Muscle of leg (tissue), 16 donors: ENCODE measurements around the gene SURF2. TPM values are rescaled to one million over a fixed set of nuclear protein-coding genes. Genes with fewer than 3 reads are reported as not detected.
A peak's percentile ranks its signal among the peaks of the same experiment; 100 is the strongest.
"Not testable (repeated sequence)": the region's sequence is repeated elsewhere in the genome, so short reads cannot be mapped to it uniquely, and the experiment has no call there.

ENCODE experiments used
- DNase-seq: peaks from one replicate; pipeline ENCODE4 v3.0.0; 2013
- H3K27ac ChIP-seq: one replicate; pipeline ENCODE4 v1.5.1; 2013; ENCODE audit warnings: mild to moderate bottlenecking, low read length, control low read depth
- H3K27me3 ChIP-seq: one replicate; pipeline ENCODE4 v1.6.1; 2013; ENCODE audit warnings: low read length; ENCODE audit not compliant: control insufficient read depth, insufficient read depth
- H3K36me3 ChIP-seq: one replicate; pipeline ENCODE4 v1.6.1; 2013; ENCODE audit warnings: low read length; ENCODE audit not compliant: control insufficient read depth, insufficient read depth
- H3K4me1 ChIP-seq: one replicate; pipeline ENCODE4 v1.6.1; 2013; ENCODE audit warnings: low read length; ENCODE audit not compliant: control insufficient read depth, insufficient read depth
- H3K4me3 ChIP-seq: one replicate; pipeline ENCODE4 v1.5.1; 2013; ENCODE audit warnings: low read length, control low read depth
- H3K9me3 ChIP-seq: replicated peaks from 2 replicates; pipeline ENCODE4 v1.6.1; 2013; ENCODE audit warnings: low read depth, low read length; ENCODE audit not compliant: control insufficient read depth
- WGBS: methylation state at CpG from one replicate; pipeline ENCODE4 v1.1.5; 2013; ENCODE audit warnings: missing lambda C conversion rate; ENCODE audit not compliant: insufficient coverage; 5-methylcytosine and 5-hydroxymethylcytosine counted together
- long read RNA-seq, 11 donors: transcript quantifications; one replicate each; lab custom pipeline, GENCODE V29; 2026
- polyA plus RNA-seq, 8 donors: library from polyadenylated mRNA; unstranded; fragments of 120-200 nt; gene quantifications; one replicate each; pipeline versions ENCODE4 v1.2.1 to v1.2.3, GENCODE V29; 2013; ENCODE audit warnings: inconsistent platforms in 1 of 8, low replicate concordance in 1 of 8; ENCODE audit not compliant: insufficient read length in 8 of 8, insufficient read depth in 1 of 8
- total RNA-seq: library from RNA; stranded (reverse); fragments of 120-200 nt; gene quantifications from one replicate; pipeline ENCODE4 v1.2.4, GENCODE V29; 2013

Gene SURF2
- 10.2 TPM for total RNA-seq
- polyA plus RNA-seq, result 10 to 100 TPM; 11.3 to 15.3 (median 13.0) TPM
- long read RNA-seq, donor 1, partial matches to known transcripts, result 14 of 15 reads
- long read RNA-seq, donor 1, other reads (novel, unspliced or antisense), result 0 of 15 reads
- long read RNA-seq, donor 2, partial matches to known transcripts, result 0 of 2 reads
- long read RNA-seq, donor 2, other reads (novel, unspliced or antisense), result 0 of 2 reads
- long read RNA-seq, donor 3, partial matches to known transcripts, result 42 of 45 reads
- long read RNA-seq, donor 3, other reads (novel, unspliced or antisense), result 0 of 45 reads
- long read RNA-seq, donor 4, partial matches to known transcripts, result 0 of 1 reads
- long read RNA-seq, donor 4, other reads (novel, unspliced or antisense), result 0 of 1 reads
- long read RNA-seq, donor 5, transcript SURF2-201 (6 exons, 842 nt), result major isoform, 10 of 141 reads
- long read RNA-seq, donor 5, partial matches to known transcripts, result 131 of 141 reads
- long read RNA-seq, donor 5, other reads (novel, unspliced or antisense), result 0 of 141 reads
- long read RNA-seq, donor 6, transcript SURF2-201 (6 exons, 842 nt), result major isoform, 13 of 13 reads
- long read RNA-seq, donor 6, partial matches to known transcripts, result 0 of 13 reads
- long read RNA-seq, donor 6, other reads (novel, unspliced or antisense), result 0 of 13 reads
- long read RNA-seq, donor 7, transcript SURF2-201 (6 exons, 842 nt), result major isoform, 10 of 10 reads
- long read RNA-seq, donor 7, partial matches to known transcripts, result 0 of 10 reads
- long read RNA-seq, donor 7, other reads (novel, unspliced or antisense), result 0 of 10 reads
- long read RNA-seq, donor 8, partial matches to known transcripts, result 23 of 26 reads
- long read RNA-seq, donor 8, other reads (novel, unspliced or antisense), result 0 of 26 reads
- long read RNA-seq, donor 9, transcript SURF2-201 (6 exons, 842 nt), result major isoform, 5 of 5 reads
- long read RNA-seq, donor 9, partial matches to known transcripts, result 0 of 5 reads
- long read RNA-seq, donor 9, other reads (novel, unspliced or antisense), result 0 of 5 reads
- long read RNA-seq, donor 10, transcript SURF2-201 (6 exons, 842 nt), result major isoform, 10 of 10 reads
- long read RNA-seq, donor 10, partial matches to known transcripts, result 0 of 10 reads
- long read RNA-seq, donor 10, other reads (novel, unspliced or antisense), result 0 of 10 reads
- long read RNA-seq, donor 11, partial matches to known transcripts, result 25 of 27 reads
- long read RNA-seq, donor 11, other reads (novel, unspliced or antisense), result 0 of 27 reads

DNA sequence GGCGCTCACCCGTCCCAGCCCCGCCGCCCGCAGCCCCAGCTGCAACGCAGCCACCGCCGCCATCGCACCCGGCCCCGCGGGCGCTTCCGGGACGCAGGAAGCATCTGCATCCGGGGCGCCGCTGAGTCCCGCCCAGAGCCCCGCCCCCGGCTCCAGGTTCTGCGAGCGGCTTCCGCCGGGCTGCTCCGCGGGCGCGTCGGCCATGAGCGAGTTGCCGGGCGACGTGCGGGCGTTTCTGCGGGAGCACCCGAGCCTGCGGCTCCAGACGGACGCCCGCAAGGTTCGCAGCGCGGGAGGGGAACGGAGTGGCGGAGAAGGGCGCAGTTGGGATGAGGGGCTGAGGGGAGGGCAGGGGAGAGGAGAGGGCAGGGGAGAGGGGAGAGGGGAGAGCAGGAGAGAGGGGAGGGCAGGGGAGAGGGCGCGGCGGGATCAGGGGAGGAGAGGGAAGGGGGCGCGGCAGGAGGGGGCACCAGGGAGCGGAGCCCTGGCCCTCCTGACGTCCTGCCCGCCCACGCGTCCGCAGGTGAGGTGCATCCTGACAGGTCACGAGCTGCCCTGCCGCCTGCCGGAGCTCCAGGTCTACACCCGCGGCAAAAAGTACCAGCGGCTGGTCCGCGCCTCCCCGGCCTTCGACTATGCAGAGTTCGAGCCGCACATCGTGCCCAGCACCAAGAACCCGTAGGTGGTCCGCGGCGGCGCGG, at the start of gene SURF2, which contains the start of gene SURF1:
TSS of gene SURF2 (plus strand) at position 160 of the 701 bp plus-strand sequence. CDS start at position 203, 43 bp downstream.
TSS of gene SURF1 (minus strand) at position 97 of the 701 bp plus-strand sequence. CDS start at position 63, 34 bp downstream.
- under 1% methylated on average over 75 of the region's 78 CpGs for WGBS
- peak; percentile 93 for DNase-seq
- Histone ChIP-seq H3K36me3 (peaks cover 56% of the 10 kb centered on the region), H3K9me3 (no peaks in the 10 kb centered on the region), H3K4me1 (peaks cover 29% of the 10 kb centered on the region), H3K4me3 (peak within 1 kb of the TSS; percentile 77), H3K27ac (peak within 1 kb of the TSS; percentile 51), H3K27me3 (no peaks in the 10 kb centered on the region)

DNA sequence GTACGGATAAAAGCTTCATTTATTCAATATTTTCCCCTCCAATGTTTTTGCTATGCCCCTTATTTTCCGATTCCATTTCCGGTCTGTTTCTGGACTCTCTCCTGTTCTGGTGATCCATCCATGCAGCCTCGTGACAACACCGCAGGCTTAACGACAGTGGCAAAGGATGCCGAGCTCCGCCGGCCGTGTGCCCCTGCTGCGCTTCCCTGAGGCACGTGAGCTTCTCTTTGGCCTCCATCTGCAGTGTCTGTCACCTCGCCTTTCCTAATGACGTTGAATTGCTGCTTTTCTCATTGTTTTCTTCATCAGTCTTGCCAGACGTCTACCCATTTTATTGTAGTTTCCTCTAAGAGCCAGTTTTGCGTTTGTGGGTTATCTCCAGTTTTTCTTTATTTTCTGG, 49.0 kb upstream of the SURF2 start:
- Histone ChIP-seq H3K4me3 (no peak overlapping the region), H3K36me3 (no peaks in the 10 kb centered on the region), H3K27ac (no peak overlapping the region), H3K4me1 (no peaks in the 10 kb centered on the region), H3K9me3 (no peaks in the 10 kb centered on the region), H3K27me3 (peaks cover 2% of the 10 kb centered on the region)
- DNase-seq, result no peak
- WGBS, result 59% methylated on average over 13 of the region's 16 CpGs

DNA sequence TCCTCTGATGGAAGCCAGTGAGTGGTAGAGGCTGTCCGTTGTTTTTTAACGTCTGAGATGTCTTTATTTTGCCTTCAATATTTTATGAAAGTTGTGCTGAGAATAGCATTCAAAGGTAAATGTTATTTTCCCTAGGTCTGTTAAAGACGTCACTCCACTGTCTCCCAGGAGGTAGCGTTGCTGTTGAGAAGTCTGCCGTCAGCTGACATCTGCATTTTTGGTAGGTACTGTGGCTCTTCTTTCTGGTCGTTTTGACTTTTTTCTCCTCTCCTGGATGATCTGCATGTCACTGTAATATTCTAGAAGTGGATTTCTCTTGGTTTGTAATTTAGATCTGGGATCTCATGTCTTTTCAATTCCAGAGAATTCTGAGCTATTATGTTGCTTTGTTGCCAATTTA, 46.7 kb upstream of the SURF2 start:
- no peak for DNase-seq
- Histone ChIP-seq H3K9me3 (no peaks in the 10 kb centered on the region), H3K4me1 (no peaks in the 10 kb centered on the region), H3K27me3 (peaks cover 2% of the 10 kb centered on the region), H3K36me3 (no peaks in the 10 kb centered on the region), H3K27ac (no peak overlapping the region), H3K4me3 (no peak overlapping the region)
- 68% methylated on average over 3 of the region's 6 CpGs for whole genome bisulfite sequencing

DNA sequence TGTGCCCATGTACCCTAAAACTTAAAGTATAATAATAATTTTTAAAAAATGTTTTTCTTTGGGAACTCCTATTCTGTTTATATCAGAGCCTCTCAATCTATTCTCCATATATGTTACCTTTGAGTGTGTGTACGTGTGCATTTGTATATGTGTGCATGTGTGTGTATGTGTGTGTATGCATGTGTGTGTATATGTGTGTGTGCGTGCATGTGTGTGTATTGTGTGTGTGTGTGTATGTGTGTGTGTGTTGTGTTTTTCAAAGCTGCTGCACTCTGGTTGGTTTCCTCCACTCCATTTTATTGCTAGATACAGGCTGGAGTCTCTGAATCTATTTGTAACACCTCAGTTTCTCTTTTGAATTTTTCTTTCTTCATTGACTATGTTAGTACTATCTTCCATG, 40.4 kb upstream of the SURF2 start:
- DNase-seq, result no peak
- H3K27me3 ChIP-seq, result no peaks in the 10 kb centered on the region
- H3K4me1 ChIP-seq, result no peaks in the 10 kb centered on the region
- no peaks in the 10 kb centered on the region for H3K36me3 ChIP-seq
- no peak overlapping the region for H3K27ac ChIP-seq
- H3K4me3 ChIP-seq, result no peak overlapping the region
- H3K9me3 ChIP-seq, result no peaks in the 10 kb centered on the region
- WGBS, result 100% methylated on average over 1 of the region's 2 CpGs

DNA sequence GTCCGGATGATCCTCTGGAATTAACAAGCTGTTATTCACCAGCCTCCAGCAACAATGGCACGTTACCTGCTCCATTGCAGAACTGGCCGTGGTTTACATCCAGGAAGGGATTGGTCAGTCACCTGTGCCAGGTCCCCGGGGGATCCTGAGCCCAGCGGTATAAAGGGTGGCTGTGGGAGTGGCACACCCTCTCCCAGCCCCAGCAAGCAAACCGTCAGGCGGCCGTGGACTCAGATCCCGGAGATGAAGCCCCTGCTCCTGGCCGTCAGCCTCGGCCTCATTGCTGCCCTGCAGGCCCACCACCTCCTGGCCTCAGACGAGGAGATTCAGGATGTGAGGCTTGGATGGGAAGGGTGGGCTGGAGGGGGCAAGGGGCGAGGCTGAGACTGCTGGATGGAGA, 38.8 kb upstream of the SURF2 start:
- not testable (repeated sequence) for H3K27ac ChIP-seq, DNase-seq, H3K4me3 ChIP-seq, H3K27me3 ChIP-seq, H3K9me3 ChIP-seq, H3K4me1 ChIP-seq, H3K36me3 ChIP-seq
- WGBS, result 93% methylated on average over 2 of the region's 13 CpGs

DNA sequence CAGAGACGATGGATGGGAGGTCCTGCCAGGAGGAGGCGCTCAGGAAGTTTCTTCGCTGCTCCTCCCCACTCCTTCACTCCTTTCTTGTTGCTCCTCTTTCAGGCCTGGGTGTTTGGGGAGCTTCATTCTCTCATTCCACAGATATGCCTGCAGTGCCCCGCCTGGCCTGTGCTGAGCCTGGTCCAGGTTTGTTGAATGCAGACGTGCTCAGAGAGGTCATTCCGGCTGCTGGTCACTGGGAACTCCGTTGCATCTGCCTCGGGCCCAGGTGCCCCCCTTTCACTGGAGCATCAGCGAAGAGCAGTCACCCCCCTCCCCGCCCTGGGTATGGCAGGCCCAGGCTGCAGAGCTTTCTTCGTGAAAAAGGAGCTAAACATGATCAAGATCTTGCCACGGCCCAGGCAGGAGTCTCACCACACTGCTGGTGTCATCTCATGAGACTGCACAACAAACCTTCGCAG, 35.9 kb upstream of the SURF2 start:
- H3K9me3 ChIP-seq, result no peaks in the 10 kb centered on the region
- H3K4me3 ChIP-seq, result no peak overlapping the region
- H3K4me1 ChIP-seq, result no peaks in the 10 kb centered on the region
- H3K27me3 ChIP-seq, result no peaks in the 10 kb centered on the region
- H3K36me3 ChIP-seq, result no peaks in the 10 kb centered on the region
- DNase-seq, result no peak
- H3K27ac ChIP-seq, result no peak overlapping the region
- WGBS, result 73% methylated on average over 10 of the region's 13 CpGs

DNA sequence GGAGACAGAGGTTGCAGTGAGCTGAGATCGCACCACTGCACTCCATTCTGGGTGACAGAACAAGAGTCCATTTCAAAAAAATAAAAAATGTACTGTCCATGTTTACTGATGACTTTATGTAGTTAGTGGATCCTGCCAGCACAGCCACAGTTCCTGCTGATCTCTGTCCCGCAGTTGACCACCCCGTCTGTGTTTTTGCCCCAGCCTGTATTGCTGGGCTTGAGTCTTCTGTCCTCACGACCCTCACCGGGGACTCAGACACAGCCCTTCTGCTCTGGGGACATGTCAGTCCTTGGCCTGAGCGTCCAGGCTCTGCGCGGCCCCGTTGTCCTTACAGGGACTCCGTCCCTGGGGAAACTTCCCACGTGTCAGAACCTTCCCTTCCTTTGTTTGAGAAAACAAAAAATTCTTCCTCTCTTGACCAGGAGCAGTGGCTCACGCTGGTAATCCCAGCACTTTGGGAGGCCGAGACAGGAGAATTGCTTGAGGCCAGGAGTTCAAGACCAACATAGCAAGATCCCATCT, 34.9 kb upstream of the SURF2 start:
- WGBS, result 79% methylated on average over 6 of the region's 13 CpGs
- Histone ChIP-seq H3K27me3 (no peaks in the 10 kb centered on the region), H3K9me3 (no peaks in the 10 kb centered on the region), H3K4me1 (no peaks in the 10 kb centered on the region), H3K4me3 (no peak overlapping the region), H3K27ac (no peak overlapping the region), H3K36me3 (no peaks in the 10 kb centered on the region)
- DNase-seq, result no peak

DNA sequence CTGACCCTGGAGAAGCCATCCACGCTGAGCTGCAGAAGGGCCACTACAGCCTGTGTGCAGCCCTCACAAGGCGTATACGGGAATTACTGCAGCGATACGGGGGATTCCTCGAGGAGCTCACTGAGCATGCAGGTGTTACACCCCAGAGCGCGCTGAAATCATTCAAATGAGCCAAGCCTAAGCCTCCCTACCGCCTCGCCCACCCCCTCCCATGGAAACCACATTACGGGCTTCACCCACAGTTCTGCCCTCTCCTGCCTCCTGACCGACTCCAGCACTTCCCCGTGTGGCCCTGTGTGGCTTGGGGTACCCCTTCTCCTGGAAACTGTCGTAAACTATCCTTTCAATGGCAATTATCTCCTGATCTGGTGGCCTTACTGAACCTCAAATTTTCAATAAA, 33.6 kb upstream of the SURF2 start:
- no peak overlapping the region for H3K27ac ChIP-seq
- H3K4me1 ChIP-seq, result no peaks in the 10 kb centered on the region
- H3K36me3 ChIP-seq, result no peaks in the 10 kb centered on the region
- WGBS, result 63% methylated on average over 12 of the region's 14 CpGs
- no peak overlapping the region for H3K4me3 ChIP-seq
- no peak for DNase-seq
- no peaks in the 10 kb centered on the region for H3K27me3 ChIP-seq
- no peaks in the 10 kb centered on the region for H3K9me3 ChIP-seq

DNA sequence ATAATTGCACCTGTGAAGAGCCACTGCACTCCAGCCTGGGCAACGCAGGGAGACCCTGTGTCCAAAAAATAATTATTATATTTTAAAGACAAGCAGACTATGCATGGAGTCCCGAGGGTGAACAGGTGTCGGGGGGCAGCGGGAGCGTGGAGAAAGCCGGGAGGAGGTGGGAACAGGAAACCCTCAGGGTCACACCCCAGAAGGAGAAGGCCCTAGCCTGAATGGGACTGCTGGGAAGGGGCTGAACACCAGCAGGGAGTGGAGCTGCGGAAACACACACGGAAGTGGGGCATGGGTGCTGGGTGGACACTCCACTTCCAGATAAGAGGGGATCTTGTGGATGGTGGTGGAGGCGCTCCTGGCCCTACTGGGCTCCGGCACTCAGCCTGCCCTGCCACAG, 33.1 kb upstream of the SURF2 start:
- WGBS, result 96% methylated on average over 9 of the region's 10 CpGs
- Histone ChIP-seq H3K4me3 (no peak overlapping the region), H3K36me3 (no peaks in the 10 kb centered on the region), H3K27me3 (no peaks in the 10 kb centered on the region), H3K9me3 (no peaks in the 10 kb centered on the region), H3K4me1 (no peaks in the 10 kb centered on the region), H3K27ac (no peak overlapping the region)
- no peak for DNase-seq
